Esophagus squamous epithelium (tissue), 4 donors: Measurements from ENCODE around the gene TMEM87B.
"Not testable (repeated sequence)": the region's sequence is repeated elsewhere in the genome, so short reads cannot be mapped to it uniquely, and the experiment has no call there.

Source experiments
- POLR2A ChIP-seq, 4 donors: fragments of 450-650 bp; IDR thresholded peaks; one replicate each; pipeline ENCODE4 v1.6.1; 2017; ENCODE audit warnings: antibody characterized with exemption in 4 of 4, mild to moderate bottlenecking in 4 of 4, moderate library complexity in 3 of 4
- TF ChIP-seq, protein P1 (sequence below), 6 experiments: fragments of 450-650 bp in 4 of 6; fragments of 200-600 bp in 2 of 6; sonication (generic) in 2 of 6; IDR thresholded peaks; one replicate each; pipeline ENCODE4 v1.5.1; 2016 to 2019; ENCODE audit warnings: antibody characterized with exemption in 6 of 6, mild to moderate bottlenecking in 4 of 6, moderate library complexity in 4 of 6

DNA sequence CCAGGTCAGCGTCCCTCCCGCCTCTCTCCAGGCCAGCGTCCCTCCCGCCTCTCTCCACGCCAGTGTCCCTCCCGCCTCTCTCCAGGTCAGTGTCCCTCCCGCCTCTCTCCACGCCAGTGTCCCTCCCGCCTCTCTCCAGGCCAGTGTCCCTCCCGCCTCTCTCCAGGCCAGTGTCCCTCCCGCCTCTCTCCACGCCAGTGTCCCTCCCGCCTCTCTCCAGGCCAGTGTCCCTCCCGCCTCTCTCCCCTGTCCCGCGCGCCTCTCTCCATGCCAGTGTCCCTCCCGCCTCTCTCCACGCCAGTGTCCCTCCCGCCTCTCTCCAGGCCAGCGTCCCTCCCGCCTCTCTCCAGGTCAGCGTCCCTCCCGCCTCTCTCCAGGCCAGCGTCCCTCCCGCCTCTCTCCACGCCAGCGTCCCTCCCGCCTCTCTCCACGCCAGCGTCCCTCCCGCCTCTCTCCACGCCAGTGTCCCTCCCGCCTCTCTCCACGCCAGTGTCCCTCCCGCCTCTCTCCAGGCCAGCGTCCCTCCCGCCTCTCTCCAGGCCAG lies 84.7 kb downstream of the TMEM87B start:
- TF ChIP-seq, protein P1, sequence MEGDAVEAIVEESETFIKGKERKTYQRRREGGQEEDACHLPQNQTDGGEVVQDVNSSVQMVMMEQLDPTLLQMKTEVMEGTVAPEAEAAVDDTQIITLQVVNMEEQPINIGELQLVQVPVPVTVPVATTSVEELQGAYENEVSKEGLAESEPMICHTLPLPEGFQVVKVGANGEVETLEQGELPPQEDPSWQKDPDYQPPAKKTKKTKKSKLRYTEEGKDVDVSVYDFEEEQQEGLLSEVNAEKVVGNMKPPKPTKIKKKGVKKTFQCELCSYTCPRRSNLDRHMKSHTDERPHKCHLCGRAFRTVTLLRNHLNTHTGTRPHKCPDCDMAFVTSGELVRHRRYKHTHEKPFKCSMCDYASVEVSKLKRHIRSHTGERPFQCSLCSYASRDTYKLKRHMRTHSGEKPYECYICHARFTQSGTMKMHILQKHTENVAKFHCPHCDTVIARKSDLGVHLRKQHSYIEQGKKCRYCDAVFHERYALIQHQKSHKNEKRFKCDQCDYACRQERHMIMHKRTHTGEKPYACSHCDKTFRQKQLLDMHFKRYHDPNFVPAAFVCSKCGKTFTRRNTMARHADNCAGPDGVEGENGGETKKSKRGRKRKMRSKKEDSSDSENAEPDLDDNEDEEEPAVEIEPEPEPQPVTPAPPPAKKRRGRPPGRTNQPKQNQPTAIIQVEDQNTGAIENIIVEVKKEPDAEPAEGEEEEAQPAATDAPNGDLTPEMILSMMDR (IDR thresholded peaks at IDR 0.05): not testable (repeated sequence)
- not testable (repeated sequence) for TF ChIP-seq POLR2A (IDR thresholded peaks at IDR 0.05)
